ENCODE results near the gene PFDN4.

- TF ChIP-seq CTCF (conservative IDR thresholded peaks at IDR 0.05 in 1 of 2, IDR thresholded peaks at IDR 0.05 in 1 of 2; ENCODE audit: low read depth in 1 of 2, low read length in 2 of 2) (no peak), EZH2 (IDR thresholded peaks at IDR 0.05; ENCODE audit: low read length, missing control alignments) (no peak)
Observed at GRCh38 chr20:54254596-54254995, 46.7 kb downstream of the PFDN4 start.

Measured in fibroblast of lung (primary cell).